Measurements from ENCODE around the gene CABP7.

CABP7 gene

GRCh38 chr22:29719899-29720645, at the start of gene CABP7:
Gene CABP7, plus strand, starts transcription at chr22:29720003. Its CDS starts 422 bp downstream, at chr22:29720425.
- TF ChIP-seq CTCF (IDR thresholded peaks at IDR 0.05): no peak
- Histone ChIP-seq H3K4me3 (peak within 1 kb of the TSS in 1 of 2 donors; percentile 9), H3K36me3 (no peaks in the 10 kb centered on the region), H3K4me1 (peaks cover 0 to 18% (median 13%) of the 10 kb centered on the region in 4 donors), H3K27me3 (peaks cover 0 to 86% of the 10 kb centered on the region in 2 donors), H3K9me3 (no peaks in the 10 kb centered on the region), H3K27ac (no peak within 1 kb of the TSS)
- intact Hi-C loops (cut with DNase I; ENCODE audit: low total_unique reads): no loop called here
- DNase-seq: no peak

- H3K4me3 ChIP-seq: no peak overlapping the region
- H3K4me1 ChIP-seq: no peaks in the 10 kb centered on the region
- H3K36me3 ChIP-seq: peaks cover 66 to 80% (median 66%) of the 10 kb centered on the region in 3 donors
- no peak for DNase-seq
- H3K9me3 ChIP-seq: no peaks in the 10 kb centered on the region
- TF ChIP-seq CTCF (IDR thresholded peaks at IDR 0.05): no peak
- H3K27me3 ChIP-seq: no peaks in the 10 kb centered on the region
- H3K27ac ChIP-seq: no peak overlapping the region
- intact Hi-C loops (cut with DNase I; ENCODE audit: low total_unique reads): no loop called here
Observed at GRCh38 chr22:29670626-29671025, 49.2 kb upstream of the CABP7 start.

GRCh38 chr22:29673361-29674066, 46.3 kb upstream of the CABP7 start:
- Histone ChIP-seq H3K4me3 (no peak overlapping the region), H3K27me3 (no peaks in the 10 kb centered on the region), H3K27ac (no peak overlapping the region), H3K4me1 (no peaks in the 10 kb centered on the region), H3K9me3 (no peaks in the 10 kb centered on the region), H3K36me3 (peaks cover 64 to 97% (median 82%) of the 10 kb centered on the region in 3 donors)
- TF ChIP-seq CTCF (IDR thresholded peaks at IDR 0.05): no peak
- intact Hi-C loops (cut with DNase I; ENCODE audit: low total_unique reads): no loop called here
- no peak for DNase-seq

- DNase-seq: no peak
- intact Hi-C loops (cut with DNase I; ENCODE audit: low total_unique reads): no loop called here
- Histone ChIP-seq H3K36me3 (peaks cover 58 to 97% (median 82%) of the 10 kb centered on the region in 3 donors), H3K27me3 (no peaks in the 10 kb centered on the region), H3K27ac (no peak overlapping the region), H3K9me3 (no peaks in the 10 kb centered on the region), H3K4me3 (no peak overlapping the region), H3K4me1 (peaks cover 0 to 6% (median 0%) of the 10 kb centered on the region in 4 donors)
- TF ChIP-seq CTCF (IDR thresholded peaks at IDR 0.05): no peak
Observed at GRCh38 chr22:29674121-29674520, 45.7 kb upstream of the CABP7 start.

GRCh38 chr22:29679316-29679715, 40.5 kb upstream of the CABP7 start:
- H3K36me3 ChIP-seq: peaks cover 43 to 99% (median 89%) of the 10 kb centered on the region in 3 donors
- no peak overlapping the region for H3K27ac ChIP-seq
- intact Hi-C loops (cut with DNase I; ENCODE audit: low total_unique reads): no loop called here
- H3K27me3 ChIP-seq: no peaks in the 10 kb centered on the region
- no peaks in the 10 kb centered on the region for H3K9me3 ChIP-seq
- TF ChIP-seq CTCF (IDR thresholded peaks at IDR 0.05): no peak
- DNase-seq: no peak
- peaks cover 0 to 11% (median 0%) of the 10 kb centered on the region in 4 donors for H3K4me1 ChIP-seq
- H3K4me3 ChIP-seq: no peak overlapping the region
